Measurements from ENCODE around the gene EPHA2. TPM values are rescaled to one million over a fixed set of nuclear protein-coding genes. Genes with fewer than 3 reads are reported as not detected.

Gene EPHA2
- total and polyA plus RNA-seq, 8 donors: 4.6 to 200 (median 23.4) TPM

DNA sequence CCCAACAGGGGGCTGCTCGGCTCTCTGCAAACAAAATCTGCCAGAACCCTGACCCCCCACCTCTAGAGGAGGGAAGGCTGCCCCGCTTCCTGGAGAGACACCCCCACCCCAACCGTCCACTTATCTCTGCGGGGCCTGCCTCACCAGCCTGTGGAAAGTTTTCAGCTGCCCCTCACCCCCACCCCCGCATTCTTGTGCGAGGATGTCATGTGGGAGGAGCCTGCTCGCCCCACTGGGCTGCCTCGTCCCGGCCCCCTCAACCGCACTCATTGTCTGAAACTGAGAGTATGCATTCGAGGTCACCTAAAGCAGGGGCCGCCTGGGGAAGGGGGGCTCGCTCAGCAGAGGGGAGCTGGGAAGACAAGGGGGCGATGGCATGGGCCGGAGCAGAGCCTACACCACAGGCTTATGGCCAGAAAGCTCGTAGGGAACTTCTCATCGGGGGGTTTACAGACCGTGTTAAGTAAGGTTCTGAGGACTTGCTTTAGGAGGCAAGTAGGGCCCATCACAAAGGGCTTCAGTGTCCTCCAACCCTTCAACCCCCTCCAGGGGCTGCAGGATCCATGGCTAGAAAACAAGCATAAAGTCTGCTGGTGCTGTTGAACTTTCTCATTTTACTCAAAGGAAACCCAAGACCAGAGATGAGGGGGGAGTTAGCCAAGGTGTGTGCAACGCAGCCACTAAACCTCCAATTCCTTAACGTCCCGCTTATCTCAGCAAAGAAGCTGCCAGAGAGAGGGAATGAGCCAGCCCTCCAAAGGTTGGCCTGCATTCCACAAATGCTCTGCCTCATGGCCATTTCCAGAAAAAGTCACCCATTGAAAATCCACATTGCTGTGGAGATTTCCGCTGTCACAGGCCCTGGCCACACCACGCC lies 9.4 kb downstream of the EPHA2 start:
- Histone ChIP-seq H3K4me1 (peaks cover 55 to 89% (median 75%) of the 10 kb centered on the region in 4 donors), H3K9me3 (no peaks in the 10 kb centered on the region), H3K36me3 (peaks cover 10 to 42% (median 30%) of the 10 kb centered on the region in 4 donors), H3K4me3 (peak overlapping the region; percentile 29 to 42 (median 34)), H3K27me3 (no peaks in the 10 kb centered on the region), H3K27ac (peak overlapping the region; percentile 85 to 97 (median 89))
- intact Hi-C loops (cut with DNase I; ENCODE audit: low total_unique reads): no loop called here
- 20 to 28% (median 24%) methylated on average over 21 to 23 of the region's 23 CpGs for WGBS, 5 donors
- DNase-seq: peak; percentile 57 to 95
- TF ChIP-seq, protein P1, sequence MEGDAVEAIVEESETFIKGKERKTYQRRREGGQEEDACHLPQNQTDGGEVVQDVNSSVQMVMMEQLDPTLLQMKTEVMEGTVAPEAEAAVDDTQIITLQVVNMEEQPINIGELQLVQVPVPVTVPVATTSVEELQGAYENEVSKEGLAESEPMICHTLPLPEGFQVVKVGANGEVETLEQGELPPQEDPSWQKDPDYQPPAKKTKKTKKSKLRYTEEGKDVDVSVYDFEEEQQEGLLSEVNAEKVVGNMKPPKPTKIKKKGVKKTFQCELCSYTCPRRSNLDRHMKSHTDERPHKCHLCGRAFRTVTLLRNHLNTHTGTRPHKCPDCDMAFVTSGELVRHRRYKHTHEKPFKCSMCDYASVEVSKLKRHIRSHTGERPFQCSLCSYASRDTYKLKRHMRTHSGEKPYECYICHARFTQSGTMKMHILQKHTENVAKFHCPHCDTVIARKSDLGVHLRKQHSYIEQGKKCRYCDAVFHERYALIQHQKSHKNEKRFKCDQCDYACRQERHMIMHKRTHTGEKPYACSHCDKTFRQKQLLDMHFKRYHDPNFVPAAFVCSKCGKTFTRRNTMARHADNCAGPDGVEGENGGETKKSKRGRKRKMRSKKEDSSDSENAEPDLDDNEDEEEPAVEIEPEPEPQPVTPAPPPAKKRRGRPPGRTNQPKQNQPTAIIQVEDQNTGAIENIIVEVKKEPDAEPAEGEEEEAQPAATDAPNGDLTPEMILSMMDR (IDR thresholded peaks at IDR 0.05): no peak
- peak in 1 of 3 donors; percentile 32 for TF ChIP-seq POLR2AphosphoS5 (IDR thresholded peaks at IDR 0.05)

DNA sequence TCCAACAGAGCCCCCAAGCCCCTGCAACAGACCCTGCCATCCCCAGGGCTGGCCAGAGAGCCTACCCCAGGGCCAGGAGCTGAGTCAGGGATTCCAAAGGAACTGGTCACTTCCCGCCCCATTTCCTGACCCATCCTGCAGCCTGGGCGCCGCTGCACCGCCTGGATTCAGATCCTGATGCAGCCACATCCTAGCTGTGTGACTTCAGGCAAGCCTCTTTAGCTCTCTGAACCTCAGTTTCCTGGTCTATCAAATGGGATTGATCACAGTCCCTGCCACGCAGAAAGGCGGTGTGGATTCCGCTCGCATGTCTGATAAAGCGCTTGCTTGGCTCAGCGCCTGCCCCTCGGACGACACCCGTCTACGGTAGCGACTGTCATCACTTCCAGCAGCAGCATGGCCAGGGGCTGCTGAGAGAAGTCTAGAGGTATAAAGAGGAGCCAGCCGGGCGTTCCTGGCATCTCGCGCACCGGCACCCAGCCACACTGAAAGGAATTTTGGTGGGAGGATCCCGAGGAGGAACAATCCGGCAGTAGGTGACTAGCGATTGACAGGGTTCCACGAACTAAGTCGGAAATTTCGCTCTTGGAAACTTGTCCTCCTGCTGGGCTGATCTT lies 10.1 kb downstream of the EPHA2 start:
- intact Hi-C loops (cut with DNase I; ENCODE audit: low total_unique reads): no loop called here
- peak overlapping the region; percentile 29 to 42 (median 34) for H3K4me3 ChIP-seq
- TF ChIP-seq EP300 (IDR thresholded peaks at IDR 0.05) (no peak), POLR2AphosphoS5 (IDR thresholded peaks at IDR 0.05) (peak in 1 of 3 donors; percentile 42), POLR2A (IDR thresholded peaks at IDR 0.05) (no peak)
- TF ChIP-seq, protein P1 (IDR thresholded peaks at IDR 0.05): no peak
- H3K27me3 ChIP-seq: no peaks in the 10 kb centered on the region
- peaks cover 10 to 39% (median 30%) of the 10 kb centered on the region in 4 donors for H3K36me3 ChIP-seq
- 17 to 22% (median 21%) methylated on average over 26 of the region's 26 CpGs for WGBS, 5 donors
- DNase-seq: peak; percentile 64 to 84
- peaks cover 55 to 89% (median 73%) of the 10 kb centered on the region in 4 donors for H3K4me1 ChIP-seq
- H3K27ac ChIP-seq: peak overlapping the region; percentile 85 to 97 (median 89)
- H3K9me3 ChIP-seq: no peaks in the 10 kb centered on the region

DNA sequence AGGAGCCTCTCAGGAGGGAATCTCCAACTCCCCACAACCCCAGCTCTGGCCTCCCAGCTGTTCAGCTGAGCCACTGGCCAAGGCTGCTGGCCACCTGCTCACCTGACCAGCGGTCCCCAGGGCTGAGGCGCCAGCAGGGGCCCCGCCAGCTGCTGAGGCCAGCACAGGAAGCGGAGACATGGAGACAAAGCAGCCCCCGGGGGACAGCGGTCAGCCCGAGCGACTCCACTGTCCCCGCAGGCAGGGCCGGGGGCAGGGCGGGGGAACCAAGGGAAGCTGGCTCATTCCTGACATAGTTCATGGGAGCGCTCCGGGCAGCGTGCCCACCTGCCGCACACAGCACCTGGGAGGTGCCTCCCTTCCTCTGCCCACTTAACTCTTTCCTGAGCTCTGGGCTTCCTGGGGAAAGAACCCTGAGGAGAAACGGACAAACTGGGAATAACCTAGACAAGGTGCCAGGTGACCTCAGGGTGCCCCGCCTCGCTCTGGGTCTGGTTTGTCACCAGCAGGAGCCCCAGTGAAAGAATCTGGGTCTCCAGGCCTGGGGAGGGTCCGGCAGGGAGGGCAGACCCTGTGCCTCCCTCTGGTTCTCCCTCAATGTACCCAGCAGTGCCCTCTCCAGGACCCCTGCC lies 10.7 kb downstream of the EPHA2 start:
- H3K4me3 ChIP-seq: peak overlapping the region; percentile 29 to 42 (median 34)
- H3K36me3 ChIP-seq: peaks cover 10 to 39% (median 27%) of the 10 kb centered on the region in 4 donors
- no peaks in the 10 kb centered on the region for H3K9me3 ChIP-seq
- peak overlapping the region; percentile 85 to 97 (median 89) for H3K27ac ChIP-seq
- WGBS, 5 donors: 18 to 30% (median 25%) methylated on average over 1 to 19 of the region's 19 CpGs
- intact Hi-C loops (cut with DNase I; ENCODE audit: low total_unique reads): no loop called here
- H3K27me3 ChIP-seq: no peaks in the 10 kb centered on the region
- TF ChIP-seq POLR2A (IDR thresholded peaks at IDR 0.05): no peak
- peak; percentile 36 to 79 (median 65) for TF ChIP-seq POLR2AphosphoS5 (IDR thresholded peaks at IDR 0.05)
- TF ChIP-seq, protein P1 (IDR thresholded peaks at IDR 0.05): peak in 1 of 7 experiments; percentile 9
- H3K4me1 ChIP-seq: peaks cover 60 to 89% (median 73%) of the 10 kb centered on the region in 4 donors
- DNase-seq: peak; percentile 92 to 94
